WTC11 (cell line): Measurements from ENCODE around the gene INPP4A. TPM values are rescaled to one million over a fixed set of nuclear protein-coding genes. Genes with fewer than 3 reads are reported as not detected.

ENCODE experiments used
- ATAC-seq: fragments of 200-7000 bp; cut with Tn5 transposase; 2 replicates; pipeline ENCODE4 v1.10.0; 2021; ENCODE audit warnings: mild to moderate bottlenecking, moderate library complexity
- CTCF ChIA-PET: fragments of 300-600 bp; sonication (Branson Sonifier 250); formaldehyde crosslinking; loops from one replicate; lab custom pipeline; 2021; ENCODE audit warnings: antibody characterized with exemption; lab: Charles Lee
- POLR2A ChIA-PET: fragments of 350-600 bp; sonication (Branson Sonifier 250); formaldehyde crosslinking; loops from one replicate; lab custom pipeline; 2021; ENCODE audit warnings: antibody characterized with exemption; lab: Charles Lee
- DNase-seq: peaks from one replicate; pipeline ENCODE4 v3.0.0; 2021; ENCODE audit warnings: low spot score
- H3K27ac Mint-ChIP-seq: 2 replicates; pipeline ENCODE4 v1.8.0; 2021; ENCODE audit warnings: mixed read lengths
- H3K27me3 Mint-ChIP-seq: 2 replicates; pipeline ENCODE4 v1.8.0; 2021; ENCODE audit warnings: low read depth, mild to moderate bottlenecking, moderate library complexity, mixed read lengths
- H3K36me3 Mint-ChIP-seq: 2 replicates; pipeline ENCODE4 v1.8.0; 2021; ENCODE audit warnings: mixed read lengths
- H3K4me1 Mint-ChIP-seq: 2 replicates; pipeline ENCODE4 v1.8.0; 2022; ENCODE audit warnings: mixed read lengths
- H3K4me3 Mint-ChIP-seq: 2 replicates; pipeline ENCODE4 v1.8.0; 2021; ENCODE audit warnings: mild to moderate bottlenecking, moderate library complexity, mixed read lengths
- H3K9me3 Mint-ChIP-seq: 2 replicates; pipeline ENCODE4 v1.8.0; 2021; ENCODE audit warnings: mixed read lengths
- CDX4 ChIP-seq: fragments of 250-450 bp; sonication (Bioruptor Pico); IDR thresholded peaks from 2 replicates; pipeline ENCODE4 v1.9.0; 2021; ENCODE audit warnings: moderate library complexity, mild to moderate bottlenecking, inconsistent platforms, borderline replicate concordance
- CREB1 ChIP-seq: sonication (generic); formaldehyde crosslinking; IDR thresholded peaks from 2 replicates; pipeline ENCODE4 v1.8.0; 2023; ENCODE audit warnings: mild to moderate bottlenecking, missing genetic modification reagents
- ELF4 ChIP-seq: sonication (generic); formaldehyde crosslinking; IDR thresholded peaks from 2 replicates; pipeline ENCODE4 v1.8.1; 2022; ENCODE audit warnings: low read depth, mild to moderate bottlenecking, moderate library complexity, missing genetic modification reagents
- ERG ChIP-seq: fragments of 250-450 bp; sonication (Bioruptor Pico); IDR thresholded peaks from 2 replicates; pipeline ENCODE4 v1.8.0; 2021; ENCODE audit warnings: mild to moderate bottlenecking
- FOXP1 ChIP-seq: sonication (generic); formaldehyde crosslinking; IDR thresholded peaks from 2 replicates; pipeline ENCODE4 v1.8.0; 2022; ENCODE audit warnings: missing genetic modification reagents, mild to moderate bottlenecking, moderate library complexity, borderline replicate concordance
- IRF1 ChIP-seq: sonication (generic); formaldehyde crosslinking; IDR thresholded peaks from 2 replicates; pipeline ENCODE4 v1.8.0; 2023; ENCODE audit warnings: missing genetic modification reagents
- IRF2 ChIP-seq: sonication (generic); formaldehyde crosslinking; IDR thresholded peaks from 2 replicates; pipeline ENCODE4 v1.8.0; 2022; ENCODE audit warnings: low read depth, missing genetic modification reagents, borderline replicate concordance
- MYBL2 ChIP-seq: sonication (generic); formaldehyde crosslinking; IDR thresholded peaks from 2 replicates; pipeline ENCODE4 v1.8.1; 2023; ENCODE audit warnings: mild to moderate bottlenecking, moderate library complexity, missing genetic modification reagents
- NFE2L1 ChIP-seq: sonication (generic); formaldehyde crosslinking; IDR thresholded peaks from 2 replicates; pipeline ENCODE4 v1.8.1; 2023; ENCODE audit warnings: missing genetic modification reagents
- NFYB ChIP-seq: sonication (generic); formaldehyde crosslinking; conservative IDR thresholded peaks from 2 replicates; pipeline ENCODE4 v1.8.0; 2022; ENCODE audit warnings: low read depth, missing genetic modification reagents
- NR3C1 ChIP-seq: sonication (generic); formaldehyde crosslinking; conservative IDR thresholded peaks from 2 replicates; pipeline ENCODE4 v1.8.1; 2023; ENCODE audit warnings: low read depth, mild to moderate bottlenecking, missing genetic modification reagents
- OVOL2 ChIP-seq: fragments of 250-450 bp; sonication (Bioruptor Pico); IDR thresholded peaks from 2 replicates; pipeline ENCODE4 v1.9.0; 2021; ENCODE audit warnings: mild to moderate bottlenecking, borderline replicate concordance
- SMAD3 ChIP-seq: sonication (generic); formaldehyde crosslinking; IDR thresholded peaks from 2 replicates; pipeline ENCODE4 v1.8.0; 2022; ENCODE audit warnings: missing genetic modification reagents, mild to moderate bottlenecking, borderline replicate concordance
- SOX15 ChIP-seq: fragments of 250-450 bp; sonication (Bioruptor Pico); IDR thresholded peaks from 2 replicates; pipeline ENCODE4 v1.9.0; 2021; ENCODE audit warnings: mild to moderate bottlenecking
- TCF7 ChIP-seq: sonication (generic); formaldehyde crosslinking; IDR thresholded peaks from 2 replicates; pipeline ENCODE4 v1.8.0; 2022; ENCODE audit warnings: mild to moderate bottlenecking, low read depth, missing genetic modification reagents, moderate library complexity
- TP53 ChIP-seq: sonication (generic); formaldehyde crosslinking; IDR thresholded peaks from 2 replicates; pipeline ENCODE4 v1.8.1; 2023; ENCODE audit warnings: mild to moderate bottlenecking, missing genetic modification reagents
- ZBTB43 ChIP-seq: sonication (generic); formaldehyde crosslinking; IDR thresholded peaks from 2 replicates; pipeline ENCODE4 v1.8.1; 2023; ENCODE audit warnings: mild to moderate bottlenecking, missing genetic modification reagents
- ZNF138 ChIP-seq: sonication (generic); formaldehyde crosslinking; conservative IDR thresholded peaks from 2 replicates; pipeline ENCODE4 v1.8.1; 2022; ENCODE audit warnings: mild to moderate bottlenecking, moderate library complexity, missing genetic modification reagents
- ZNF263 ChIP-seq: sonication (generic); formaldehyde crosslinking; IDR thresholded peaks from 2 replicates; pipeline ENCODE4 v1.8.1; 2022; ENCODE audit warnings: low read depth, mild to moderate bottlenecking, moderate library complexity, missing genetic modification reagents
- ZNF317 ChIP-seq: sonication (generic); formaldehyde crosslinking; IDR thresholded peaks from 2 replicates; pipeline ENCODE4 v1.8.1; 2023; ENCODE audit warnings: low read depth, mild to moderate bottlenecking, moderate library complexity, missing genetic modification reagents, borderline replicate concordance
- ZNF416 ChIP-seq: fragments of 250-450 bp; sonication (Bioruptor Pico); IDR thresholded peaks from 2 replicates; pipeline ENCODE4 v1.9.0; 2021; ENCODE audit warnings: mild to moderate bottlenecking, inconsistent platforms
- ZNF532 ChIP-seq: fragments of 250-450 bp; sonication (Bioruptor Pico); IDR thresholded peaks from 2 replicates; pipeline ENCODE4 v1.9.0; 2021; ENCODE audit warnings: mild to moderate bottlenecking, borderline replicate concordance
- total RNA-seq: library from RNA; stranded (reverse); gene quantifications from 3 replicates; pipeline ENCODE4 v1.2.3, GENCODE V29; 2021

INPP4A gene
- total RNA-seq, 1 experiment from 2014 or later = 38.3 TPM

- no peak overlapping the region for H3K27ac Mint-ChIP-seq
- no peak overlapping the region for H3K4me3 Mint-ChIP-seq
- 0 out of 2 replicates have a peak, but pooled peaks cover 3% of the 10 kb centered on the region for H3K36me3 Mint-ChIP-seq
- TF ChIP-seq NR3C1 (CRISPR knock-in tag) = no peak
- no peak for TF ChIP-seq ZNF532
- no peak for TF ChIP-seq NFYB (CRISPR knock-in tag)
- TF ChIP-seq OVOL2 (CRISPR knock-in tag) = no peak
- no peak for TF ChIP-seq ZNF416 (CRISPR knock-in tag)
- no peak for TF ChIP-seq IRF2 (CRISPR knock-in tag)
- ATAC-seq (no peak), DNase-seq (no peak)
- ChIA-PET POLR2A (no interaction called here), CTCF (no interaction called here)
- H3K9me3 Mint-ChIP-seq = no peaks in the 10 kb centered on the region
- peaks cover 31% of the 10 kb centered on the region for H3K4me1 Mint-ChIP-seq
- H3K27me3 Mint-ChIP-seq = no peaks in the 10 kb centered on the region
These were observed 65.1 kb downstream of the INPP4A start for GRCh38 chr2:98509542-98510321.

- ChIA-PET CTCF (no interaction called here), POLR2A (no interaction called here)
- DNase-seq (no peak), ATAC-seq (no peak)
- H3K9me3 Mint-ChIP-seq = no peaks in the 10 kb centered on the region
- H3K27ac Mint-ChIP-seq = no peak overlapping the region
- no peaks in the 10 kb centered on the region for H3K27me3 Mint-ChIP-seq
- H3K36me3 Mint-ChIP-seq = 0 out of 2 replicates have a peak, but pooled peaks cover 3% of the 10 kb centered on the region
- H3K4me3 Mint-ChIP-seq = no peak overlapping the region
- H3K4me1 Mint-ChIP-seq = peaks cover 30% of the 10 kb centered on the region
- no peak for TF ChIP-seq ZNF416 (CRISPR knock-in tag)
- TF ChIP-seq MYBL2 (CRISPR knock-in tag) = no peak
- TF ChIP-seq ZNF138 = no peak
- no peak for TF ChIP-seq CDX4 (CRISPR knock-in tag)
- TF ChIP-seq ZNF263 (CRISPR knock-in tag) = no peak
- no peak for TF ChIP-seq SMAD3 (CRISPR knock-in tag)
- TF ChIP-seq ERG (CRISPR knock-in tag) = no peak
- no peak for TF ChIP-seq NR3C1 (CRISPR knock-in tag)
- TF ChIP-seq CREB1 (CRISPR knock-in tag) = no peak
- no peak for TF ChIP-seq ZNF317
- TF ChIP-seq ZNF532 = no peak
- TF ChIP-seq ZBTB43 (CRISPR knock-in tag) = no peak
- TF ChIP-seq TP53 = no peak
- TF ChIP-seq NFYB (CRISPR knock-in tag) = no peak
- TF ChIP-seq TCF7 (CRISPR knock-in tag) = no peak
- no peak for TF ChIP-seq IRF1 (CRISPR knock-in tag)
- no peak for TF ChIP-seq NFE2L1 (CRISPR knock-in tag)
- no peak for TF ChIP-seq ELF4
- no peak for TF ChIP-seq SOX15 (CRISPR knock-in tag)
- no peak for TF ChIP-seq FOXP1 (CRISPR knock-in tag)
These were observed 65.6 kb downstream of the INPP4A start for GRCh38 chr2:98510322-98510662.
